Activated CD4-positive, CD25-positive, alpha-beta regulatory T cell treated with anti-CD3 and anti-CD28 coated beads, Interleukin-2, amount 50 U/mL, for 16 hours (primary cell): ENCODE measurements around the gene PLXNB2.

Experiments
- DNase-seq: peaks from one replicate; pipeline ENCODE4 v3.0.0-alpha.2; 2020; ENCODE audit warnings: low read depth, low spot score

The PLXNB2 gene

GRCh38 chr22:50310949-50311444 is 3.6 kb upstream of the PLXNB2 start:
- no peak for DNase-seq

GRCh38 chr22:50310031-50310722 is 2.7 kb upstream of the PLXNB2 start:
- DNase-seq: no peak

GRCh38 chr22:50309601-50309991 is 2.1 kb upstream of the PLXNB2 start:
- DNase-seq: no peak

- DNase-seq: no peak
These were observed 1.6 kb upstream of the PLXNB2 start for GRCh38 chr22:50308986-50309600.

- DNase-seq: no peak
These were observed 1.1 kb upstream of the PLXNB2 start for GRCh38 chr22:50308597-50308935.

GRCh38 chr22:50307890-50308596 is 597 bp upstream of the PLXNB2 start:
- DNase-seq: no peak

- no peak for DNase-seq
These were observed 1.4 kb downstream of the PLXNB2 start for GRCh38 chr22:50305923-50306566.

GRCh38 chr22:50305393-50305922 is 2.0 kb downstream of the PLXNB2 start:
- DNase-seq: no peak

- no peak for DNase-seq
These were observed 2.7 kb downstream of the PLXNB2 start for GRCh38 chr22:50304528-50305392.

GRCh38 chr22:50303848-50304527 is 3.5 kb downstream of the PLXNB2 start:
- no peak for DNase-seq

GRCh38 chr22:50303515-50303847 is 4.0 kb downstream of the PLXNB2 start:
- DNase-seq: no peak

- DNase-seq: no peak
These were observed 4.9 kb downstream of the PLXNB2 start for GRCh38 chr22:50302564-50302963.

GRCh38 chr22:50302041-50302541 is 5.4 kb downstream of the PLXNB2 start:
- DNase-seq: no peak

GRCh38 chr22:50301581-50301991 is 5.9 kb downstream of the PLXNB2 start:
- no peak for DNase-seq

GRCh38 chr22:50300620-50301257 is 6.7 kb downstream of the PLXNB2 start:
- DNase-seq: no peak

- DNase-seq: no peak
These were observed 7.4 kb downstream of the PLXNB2 start for GRCh38 chr22:50299785-50300619.

- no peak for DNase-seq
These were observed 8.3 kb downstream of the PLXNB2 start for GRCh38 chr22:50298937-50299784.

- DNase-seq: no peak
These were observed 9.2 kb downstream of the PLXNB2 start for GRCh38 chr22:50298266-50298637.
